Epidermal melanocyte (primary cell): Measurements from ENCODE around the gene RBFOX2.

Experiments used
- DNase-seq: peaks from one replicate; pipeline ENCODE4 v3.0.0; 2011; ENCODE audit warnings: low spot score; ENCODE audit not compliant: insufficient read length

The RBFOX2 gene

GRCh38 chr22:35866651-35867050, 162.0 kb downstream of the RBFOX2 start:
- DNase-seq, result no peak

GRCh38 chr22:35864545-35865165, 164.0 kb downstream of the RBFOX2 start:
- DNase-seq, result no peak

GRCh38 chr22:35863432-35863831, 165.2 kb downstream of the RBFOX2 start:
- DNase-seq, result no peak

GRCh38 chr22:35862697-35863096, 165.9 kb downstream of the RBFOX2 start:
- no peak for DNase-seq

GRCh38 chr22:35861451-35861850, 167.2 kb downstream of the RBFOX2 start:
- DNase-seq, result no peak

DNA sequence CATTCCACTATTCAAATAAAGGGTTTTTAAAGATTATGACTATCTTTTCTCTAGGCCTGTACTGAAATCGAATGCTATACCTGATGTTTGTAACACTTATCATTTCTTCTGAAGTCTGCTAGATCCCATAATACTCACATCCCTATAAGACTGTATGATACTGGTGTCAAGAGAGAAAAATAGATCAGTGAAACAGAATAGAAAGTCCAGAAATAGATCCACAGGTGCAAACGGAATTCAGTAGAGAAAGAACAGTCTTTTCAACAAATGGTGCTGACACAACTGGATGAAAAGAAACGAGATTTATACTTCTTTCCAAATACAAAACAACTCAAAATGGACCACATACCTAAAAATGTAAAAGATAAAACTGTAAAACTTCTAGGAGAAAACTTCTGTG, 167.8 kb downstream of the RBFOX2 start:
- no peak for DNase-seq

DNA sequence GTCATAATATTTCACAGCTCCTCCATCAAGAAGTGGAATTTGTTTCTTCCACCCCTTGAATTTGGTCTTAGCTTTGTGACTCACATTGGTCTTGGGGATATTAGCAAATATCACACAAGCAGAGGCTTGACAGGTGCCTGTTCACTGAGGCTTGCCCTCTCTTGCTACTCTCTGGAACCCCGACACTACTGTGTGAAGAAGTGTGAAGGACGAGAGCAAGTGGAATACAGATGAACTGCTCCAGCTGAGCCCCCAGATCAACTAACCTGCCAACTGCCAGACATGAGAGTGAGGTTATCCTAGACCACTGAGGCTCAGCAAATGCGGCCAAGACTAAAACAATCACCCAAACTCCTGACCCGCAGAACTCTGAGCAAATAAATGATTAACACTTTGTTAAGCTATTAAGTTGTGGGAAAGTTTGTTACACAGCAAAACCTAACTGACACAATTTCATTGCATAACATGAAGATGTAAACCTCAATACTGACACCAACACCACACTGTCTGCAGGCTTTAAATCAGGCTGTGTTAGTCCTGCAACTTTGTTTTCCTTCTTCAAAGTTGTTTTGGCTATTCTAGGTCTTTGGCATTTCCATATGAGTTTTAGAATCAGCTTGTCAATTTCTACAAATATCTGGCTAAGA, 168.4 kb downstream of the RBFOX2 start:
- no peak for DNase-seq

- DNase-seq, result no peak
Measured at GRCh38 chr22:35854334-35854733, 174.3 kb downstream of the RBFOX2 start.

DNA sequence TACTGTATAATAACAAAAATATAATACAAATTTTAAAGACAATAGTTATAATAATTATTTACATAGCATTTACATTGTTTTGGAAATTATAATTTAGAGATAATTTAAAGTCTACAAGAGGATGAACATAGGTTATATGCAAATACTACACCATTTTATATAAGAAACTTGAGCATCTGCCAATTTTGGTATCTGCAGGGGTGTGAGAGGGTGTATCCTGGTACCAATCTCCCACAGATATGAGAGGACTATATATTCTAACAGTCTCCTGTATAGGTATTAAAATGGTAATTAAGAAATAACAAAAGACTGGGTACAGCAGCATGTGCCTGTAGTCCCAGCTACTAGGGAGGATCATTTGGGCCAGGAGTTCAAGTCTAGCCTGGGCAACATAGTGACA, 176.5 kb downstream of the RBFOX2 start:
- no peak for DNase-seq

GRCh38 chr22:35850831-35851230, 177.8 kb downstream of the RBFOX2 start:
- DNase-seq, result no peak

DNA sequence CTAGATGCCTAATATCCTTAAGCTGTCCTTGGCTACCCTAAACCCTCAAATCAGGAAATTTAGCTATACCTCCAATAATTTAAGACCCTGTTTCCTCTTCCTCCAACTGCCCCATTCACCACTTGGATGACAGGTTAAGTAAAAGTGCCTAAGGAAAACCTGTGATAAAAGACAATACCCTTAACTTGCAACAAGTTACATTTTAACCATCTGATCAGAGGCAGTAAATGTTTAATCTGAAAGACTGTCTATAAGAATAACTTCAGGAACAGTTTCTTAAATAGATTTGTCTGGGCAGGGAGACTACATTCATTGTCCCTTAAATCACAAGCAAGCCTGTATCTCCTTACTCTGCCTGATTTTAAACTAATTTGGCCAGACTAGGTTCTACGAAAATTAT, 181.8 kb downstream of the RBFOX2 start:
- DNase-seq, result no peak

- DNase-seq, result no peak
Measured at GRCh38 chr22:35844886-35845285, 183.7 kb downstream of the RBFOX2 start.

DNA sequence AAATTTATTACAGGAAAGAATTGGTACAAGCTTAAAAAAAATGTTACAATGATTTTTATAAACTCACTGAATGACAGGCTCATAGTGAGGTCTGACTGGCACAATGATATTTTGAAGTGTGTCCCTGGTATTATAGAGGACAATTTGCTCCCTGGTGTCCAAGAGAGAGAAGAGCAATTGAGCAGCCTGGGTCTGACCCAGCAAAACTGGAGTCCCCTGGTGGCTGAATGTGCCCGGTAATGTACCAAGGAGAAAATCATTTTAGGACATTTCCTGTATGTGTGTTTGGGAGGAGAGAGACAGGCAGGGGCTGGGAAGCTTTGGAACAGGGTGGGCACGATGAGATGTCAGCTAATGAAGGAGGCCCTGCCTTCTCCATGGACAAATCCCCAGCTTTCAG, 185.7 kb downstream of the RBFOX2 start:
- peak; percentile 29 for DNase-seq

DNA sequence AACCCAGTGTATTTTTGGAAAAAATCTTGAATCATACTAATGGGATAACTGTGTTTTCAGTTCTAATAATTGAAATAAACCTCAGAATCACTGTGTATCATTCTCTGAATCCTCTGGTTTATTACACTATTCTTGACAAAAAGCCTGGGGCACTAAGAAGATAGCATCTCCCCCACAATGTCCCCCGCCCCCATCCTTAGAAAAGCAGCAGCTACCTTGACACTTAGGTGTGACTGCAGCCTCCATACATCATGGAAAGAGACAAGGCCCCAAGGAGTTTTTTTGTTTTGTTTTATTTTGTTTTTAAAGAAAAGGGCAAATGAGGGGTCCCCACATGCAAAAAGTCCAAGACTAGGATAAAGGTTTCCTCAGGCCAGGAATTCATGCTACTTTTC, 186.1 kb downstream of the RBFOX2 start:
- DNase-seq, result no peak

- no peak for DNase-seq
Measured at GRCh38 chr22:35841907-35842518, 186.6 kb downstream of the RBFOX2 start.

- DNase-seq, result peak; percentile 61
Measured at GRCh38 chr22:35840302-35840739, 188.3 kb downstream of the RBFOX2 start.

- no peak for DNase-seq
Measured at GRCh38 chr22:35839841-35840301, 188.8 kb downstream of the RBFOX2 start.

DNA sequence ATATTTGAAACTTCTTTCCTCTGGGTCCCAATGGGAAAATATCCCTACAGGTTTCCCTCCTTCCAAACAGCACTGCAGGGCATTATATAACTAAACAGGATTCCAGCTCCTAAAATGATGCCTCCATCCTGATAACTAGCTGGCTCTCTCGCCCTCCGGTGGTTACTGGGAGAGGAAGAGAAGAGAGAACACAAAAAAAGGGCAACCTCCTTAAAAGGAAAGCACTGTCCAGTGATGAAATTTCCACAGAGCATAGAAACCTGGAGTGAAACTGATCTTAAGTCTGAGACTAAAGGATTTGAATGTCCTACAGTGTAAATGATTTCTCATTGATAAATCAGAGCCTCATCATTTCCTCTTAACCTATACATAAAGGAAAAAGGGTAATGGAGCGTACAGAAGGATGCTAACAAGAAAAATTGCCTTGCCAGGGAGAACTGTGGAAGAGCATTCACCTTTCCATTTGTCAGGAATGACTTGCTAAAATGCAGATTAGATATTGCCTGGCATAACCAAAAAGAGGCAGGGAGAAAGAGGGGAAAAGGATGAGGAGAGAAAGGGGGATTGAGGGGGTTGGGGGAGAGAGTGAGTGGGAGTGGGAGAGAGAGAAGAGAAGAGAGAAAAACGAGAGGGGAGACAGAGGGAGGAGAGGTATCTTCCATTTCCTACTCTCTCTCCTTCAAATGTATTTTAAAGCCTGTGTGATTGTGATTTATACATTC, 189.6 kb downstream of the RBFOX2 start:
- DNase-seq, result no peak

GRCh38 chr22:35837101-35837727, 191.4 kb downstream of the RBFOX2 start:
- DNase-seq, result no peak

DNA sequence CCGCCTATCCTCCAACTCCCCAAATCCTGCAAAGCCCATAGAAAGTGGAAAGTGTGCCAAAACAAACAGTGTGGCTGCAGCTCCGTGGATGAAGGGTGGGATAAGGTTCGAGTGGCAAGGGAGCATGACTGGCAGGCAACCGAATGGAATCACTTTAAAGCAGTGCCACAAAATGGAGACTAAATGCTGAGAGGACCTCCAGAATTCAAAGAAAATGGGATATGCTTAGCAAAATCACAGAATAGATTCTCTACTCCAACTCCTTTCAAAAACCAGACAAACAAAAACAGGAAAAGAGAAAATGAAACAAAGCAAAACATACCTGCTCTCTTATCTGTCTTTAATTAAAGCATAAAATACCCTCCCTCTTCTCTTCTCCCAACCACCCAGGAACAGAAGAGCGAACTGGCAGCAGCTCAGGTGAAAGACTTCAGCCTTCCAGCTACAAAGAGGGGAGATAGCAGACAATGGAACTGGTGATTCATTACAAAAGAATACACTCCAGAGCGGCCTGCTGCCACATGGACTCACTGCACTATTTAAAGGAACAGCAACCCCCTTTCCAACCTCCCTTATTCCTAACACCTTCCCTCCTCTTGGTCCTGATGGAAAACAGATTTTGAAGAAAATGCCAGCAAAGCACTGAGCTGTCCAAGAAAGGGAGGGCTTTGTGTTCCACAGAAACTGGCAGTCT, 192.5 kb downstream of the RBFOX2 start:
- peak; percentile 40 for DNase-seq
